HCT116 (cell line): ENCODE measurements around the gene ABHD16A.

Source experiments
- EZH2 ChIP-seq: fragments of 200-600 bp; sonication (generic); IDR thresholded peaks from 2 replicates; pipeline ENCODE4 v1.6.1; 2017; ENCODE audit warnings: antibody characterized with exemption, mixed run types
- TCF7L2 ChIP-seq: IDR thresholded peaks from 2 replicates; pipeline ENCODE4 v1.7.0; 2011; ENCODE audit warnings: borderline replicate concordance, inconsistent platforms; ENCODE audit not compliant: insufficient read depth, insufficient read length; ENCODE audit errors: extremely low read depth

DNA sequence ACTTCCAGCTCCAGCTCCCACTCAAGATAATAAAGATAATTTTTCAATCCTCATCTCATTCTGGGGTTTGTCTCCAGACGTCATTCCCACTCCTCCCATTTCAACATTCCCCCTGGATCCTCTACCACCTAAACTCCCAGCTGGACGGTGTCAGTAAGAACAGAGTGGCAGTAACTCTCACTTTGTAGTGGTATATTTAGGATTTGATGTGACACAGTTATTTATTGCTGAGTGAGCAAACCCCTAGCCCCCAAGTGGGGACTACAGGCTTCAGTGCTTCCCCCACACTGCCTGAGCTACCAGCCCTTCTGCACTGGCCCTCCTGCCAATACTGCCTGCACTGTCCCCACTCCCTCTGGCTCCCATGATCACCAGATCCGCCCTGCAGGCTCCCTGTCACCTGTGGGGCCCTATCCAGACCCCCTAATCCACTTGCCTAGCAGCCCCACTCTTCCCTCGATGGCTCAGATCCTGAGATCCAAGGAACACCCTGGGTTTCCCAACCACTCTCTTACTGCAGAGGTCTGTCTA, 44.9 kb downstream of the ABHD16A start:
- no peak for TF ChIP-seq EZH2
- TF ChIP-seq TCF7L2, result no peak
